Endothelial cell of umbilical vein (primary cell): ENCODE results near the gene WNT11. TPM values are rescaled to one million over a fixed set of nuclear protein-coding genes. Genes with fewer than 3 reads are reported as not detected.

Experiments
- BruUV-seq: library from RNA; stranded (reverse); fragments of 400-500 nt; replicated peaks from 2 replicates; lab custom pipeline; 2021; lab: Mats Ljungman, UMichigan
- CTCF ChIA-PET: fragments of 300-600, 350-600 bp; sonication (Branson Sonifier 250); formaldehyde crosslinking; loops from one replicate; lab custom pipeline; 2021; ENCODE audit warnings: antibody characterized with exemption, inconsistent platforms; lab: Charles Lee
- POLR2A ChIA-PET: fragments of 300-600, 350-600 bp; sonication (Branson Sonifier 250); formaldehyde crosslinking; loops from one replicate; lab custom pipeline; 2021; ENCODE audit warnings: antibody characterized with exemption, inconsistent platforms; lab: Charles Lee
- DNase-seq: peaks from one replicate; pipeline ENCODE4 v3.0.0-alpha.2; 2011; ENCODE audit warnings: low read depth, low spot score
- FAIRE-seq: peaks from 2 replicates; lab custom pipeline; 2011; peaks lifted over from hg19 to GRCh38; lab: Jason Lieb, UNC
- H2AFZ ChIP-seq: 2 replicates; pipeline ENCODE4 v1.6.0; 2012; ENCODE audit warnings: low read depth, low read length, control low read depth, inconsistent platforms
- H3K27ac ChIP-seq: 2 replicates; pipeline ENCODE4 v1.5.1; 2011; ENCODE audit warnings: low read depth, mild to moderate bottlenecking, control low read depth, low read length, moderate library complexity; ENCODE audit not compliant: insufficient read depth
- H3K27me3 ChIP-seq, 2 experiments: 2 replicates each; pipeline versions ENCODE4 v1.6.0 to v1.6.1; 2011; ENCODE audit warnings: low read length in 2 of 2, mixed read lengths in 1 of 2; ENCODE audit not compliant: control insufficient read depth in 2 of 2, insufficient read depth in 2 of 2
- H3K36me3 ChIP-seq, 2 experiments: 2 replicates in 1 of 2; 3 replicates in 1 of 2; pipeline ENCODE4 v1.5.1; 2011; ENCODE audit warnings: low read length in 2 of 2, mild to moderate bottlenecking in 1 of 2, moderate library complexity in 1 of 2; ENCODE audit not compliant: control insufficient read depth in 2 of 2, insufficient read depth in 2 of 2; ENCODE audit errors: extremely low read depth in 1 of 2
- H3K4me1 ChIP-seq: 3 replicates; pipeline ENCODE4 v1.5.1; 2011; ENCODE audit warnings: mild to moderate bottlenecking, low read length; ENCODE audit not compliant: control insufficient read depth, insufficient read depth; ENCODE audit errors: extremely low read depth
- H3K4me2 ChIP-seq: 2 replicates; pipeline ENCODE4 v1.6.1; 2011; ENCODE audit warnings: low read length, control low read depth, mixed read lengths; ENCODE audit not compliant: insufficient read depth
- H3K4me3 ChIP-seq, 3 experiments: fragments of 200-600 bp in 1 of 3; sonication (generic), shearing (Covaris generic) in 1 of 3; replicated peaks in 1 of 3; 2 replicates each; pipeline ENCODE4 v1.5.1; 2011 to 2016; ENCODE audit warnings: control low read depth in 3 of 3, low read length in 3 of 3, mild to moderate bottlenecking in 2 of 3, inconsistent platforms in 1 of 3, low read depth in 1 of 3, moderate library complexity in 1 of 3; ENCODE audit not compliant: insufficient read depth in 1 of 3
- H3K79me2 ChIP-seq: 2 replicates; pipeline ENCODE4 v1.6.0; 2012; ENCODE audit warnings: low read length, inconsistent platforms; ENCODE audit not compliant: control insufficient read depth, insufficient read depth
- H3K9ac ChIP-seq: replicated peaks from 2 replicates; pipeline ENCODE3; 2011; ENCODE audit warnings: low read length, control low read depth; ENCODE audit not compliant: insufficient read depth; ENCODE audit errors: extremely low read depth
- H3K9me1 ChIP-seq: replicated peaks from 3 replicates; pipeline ENCODE4 v1.6.0; 2011; ENCODE audit warnings: mild to moderate bottlenecking, low read length; ENCODE audit not compliant: control insufficient read depth, insufficient read depth; ENCODE audit errors: extremely low read depth
- H3K9me3 ChIP-seq: replicated peaks from 2 replicates; pipeline ENCODE4 v1.5.1; 2012; ENCODE audit warnings: low read length, inconsistent platforms; ENCODE audit not compliant: control insufficient read depth, insufficient read depth
- H4K20me1 ChIP-seq: replicated peaks from 2 replicates; pipeline ENCODE3; 2011; ENCODE audit warnings: mild to moderate bottlenecking, low read length; ENCODE audit not compliant: control insufficient read depth, insufficient read depth; ENCODE audit errors: extremely low read depth
- EZH2 ChIP-seq: IDR thresholded peaks from 2 replicates; pipeline ENCODE4 v1.6.1; 2012; ENCODE audit warnings: borderline replicate concordance, low read depth, mild to moderate bottlenecking, moderate library complexity, low read length, inconsistent platforms; ENCODE audit not compliant: severe bottlenecking
- FOS ChIP-seq: IDR thresholded peaks from 2 replicates; pipeline ENCODE4 v1.6.1; 2011; ENCODE audit warnings: mild to moderate bottlenecking, low read length, moderate library complexity, borderline replicate concordance; ENCODE audit not compliant: insufficient read depth
- GATA2 ChIP-seq: IDR thresholded peaks from 2 replicates; pipeline ENCODE4 v1.7.0; 2011; ENCODE audit warnings: low read depth, mild to moderate bottlenecking, moderate library complexity, mixed read lengths, low read length; ENCODE audit not compliant: insufficient read length, insufficient read depth
- JUN ChIP-seq: IDR thresholded peaks from 2 replicates; pipeline ENCODE4 v1.6.1; 2011; ENCODE audit warnings: borderline replicate concordance, low read depth; ENCODE audit not compliant: insufficient read length, insufficient read depth
- MYC ChIP-seq: IDR thresholded peaks from one replicate; pipeline ENCODE4 v1.6.1; 2011; ENCODE audit warnings: mild to moderate bottlenecking, low read depth, low read length
- POLR2A ChIP-seq: IDR thresholded peaks from 2 replicates; pipeline ENCODE4 v1.6.1; 2012; ENCODE audit warnings: low read depth, mild to moderate bottlenecking, control low read depth, low read length
- POLR2AphosphoS5 ChIP-seq: IDR thresholded peaks from 2 replicates; pipeline ENCODE4 v1.6.1; 2012; ENCODE audit warnings: low read depth, mild to moderate bottlenecking, control low read depth, low read length, moderate library complexity; ENCODE audit not compliant: insufficient read depth
- dilution Hi-C: fragments of 300-500 bp; cut with MboI; formaldehyde crosslinking; loops from one replicate; pipeline ENCODE4 v1.15.0; 2019; ENCODE audit warnings: low sequenced_read_pairs; ENCODE audit not compliant: extremely low pct_ligation_motif_present
- intact Hi-C: fragments of 100-400 bp; cut with micrococcal nuclease; formaldehyde crosslinking; loops from one replicate; pipeline ENCODE4 v1.10.0; 2022
- polyA plus RNA-seq, 4 experiments: library from polyadenylated mRNA; depleted of rRNA in 3 of 4; stranded (reverse) in 3 of 4; unstranded in 1 of 4; fragments of >200 nt; gene quantifications; 2 replicates each; pipeline versions ENCODE4 v1.2.1 to v1.2.3, GENCODE V29; 2011 to 2012; ENCODE audit warnings: missing spikeins in 1 of 4
- total RNA-seq: library from RNA; stranded (reverse); gene quantifications from 2 replicates; pipeline ENCODE4 v1.2.3, GENCODE V29; 2021
- TF ChIP-seq, protein P1 (sequence below), 2 donors: IDR thresholded peaks; 1 replicate in 1 of 2; 2 replicates in 1 of 2; pipeline ENCODE4 v1.5.1; 2011; ENCODE audit warnings: low read length in 2 of 2, mild to moderate bottlenecking in 2 of 2, moderate library complexity in 2 of 2, control low read depth in 1 of 2, inconsistent platforms in 1 of 2, low read depth in 1 of 2; ENCODE audit not compliant: insufficient read depth in 1 of 2; ENCODE audit errors: extremely low read depth in 1 of 2
- TF ChIP-seq, protein P2 (sequence below): IDR thresholded peaks from 2 replicates; pipeline ENCODE4 v1.6.1; 2011; ENCODE audit not compliant: insufficient read depth, insufficient read length

Gene WNT11
- total and polyA plus RNA-seq, 2 donors (not counting 3 experiments of a cell fraction or from before 2014, with no cell fraction given): not detected

DNA sequence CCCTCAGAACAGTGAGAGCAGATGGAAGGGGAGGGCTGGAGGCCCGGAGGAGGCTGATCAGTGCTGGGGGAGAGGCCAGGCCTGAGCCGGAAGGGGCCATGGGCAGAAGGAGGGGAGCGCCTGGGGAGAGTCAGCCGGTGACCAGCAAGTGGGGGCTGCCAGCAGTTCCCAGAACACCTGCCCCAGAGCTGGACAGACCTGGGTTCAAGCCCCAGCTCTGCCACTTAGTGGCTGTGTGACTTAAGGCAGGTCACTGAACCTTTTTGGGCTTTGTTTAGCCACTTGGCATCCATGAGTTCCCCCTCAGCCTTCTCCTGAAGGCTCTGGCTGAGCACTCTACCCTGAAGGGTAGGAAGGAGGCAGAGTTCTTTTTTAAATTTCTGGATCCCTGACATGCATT, 17.4 kb downstream of the WNT11 start:
- no TSS peak for BruUV-seq
- POLR2A ChIA-PET: no interaction called here

More for the DNA sequence above, 17.4 kb downstream of the WNT11 start:
- TF ChIP-seq EZH2: no peak
- no peak for TF ChIP-seq GATA2
- TF ChIP-seq, protein P1, sequence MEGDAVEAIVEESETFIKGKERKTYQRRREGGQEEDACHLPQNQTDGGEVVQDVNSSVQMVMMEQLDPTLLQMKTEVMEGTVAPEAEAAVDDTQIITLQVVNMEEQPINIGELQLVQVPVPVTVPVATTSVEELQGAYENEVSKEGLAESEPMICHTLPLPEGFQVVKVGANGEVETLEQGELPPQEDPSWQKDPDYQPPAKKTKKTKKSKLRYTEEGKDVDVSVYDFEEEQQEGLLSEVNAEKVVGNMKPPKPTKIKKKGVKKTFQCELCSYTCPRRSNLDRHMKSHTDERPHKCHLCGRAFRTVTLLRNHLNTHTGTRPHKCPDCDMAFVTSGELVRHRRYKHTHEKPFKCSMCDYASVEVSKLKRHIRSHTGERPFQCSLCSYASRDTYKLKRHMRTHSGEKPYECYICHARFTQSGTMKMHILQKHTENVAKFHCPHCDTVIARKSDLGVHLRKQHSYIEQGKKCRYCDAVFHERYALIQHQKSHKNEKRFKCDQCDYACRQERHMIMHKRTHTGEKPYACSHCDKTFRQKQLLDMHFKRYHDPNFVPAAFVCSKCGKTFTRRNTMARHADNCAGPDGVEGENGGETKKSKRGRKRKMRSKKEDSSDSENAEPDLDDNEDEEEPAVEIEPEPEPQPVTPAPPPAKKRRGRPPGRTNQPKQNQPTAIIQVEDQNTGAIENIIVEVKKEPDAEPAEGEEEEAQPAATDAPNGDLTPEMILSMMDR (IDR thresholded peaks at IDR 0.05; ENCODE audit: extremely low read depth in 1 of 2, insufficient read depth in 1 of 2, low read depth in 1 of 2, low read length in 2 of 2): no peak
- no peak for TF ChIP-seq JUN
- no peak for TF ChIP-seq POLR2A
- TF ChIP-seq POLR2AphosphoS5: no peak
- TF ChIP-seq, protein P2, sequence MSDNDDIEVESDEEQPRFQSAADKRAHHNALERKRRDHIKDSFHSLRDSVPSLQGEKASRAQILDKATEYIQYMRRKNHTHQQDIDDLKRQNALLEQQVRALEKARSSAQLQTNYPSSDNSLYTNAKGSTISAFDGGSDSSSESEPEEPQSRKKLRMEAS: no peak
- TF ChIP-seq FOS: no peak
- no peak for TF ChIP-seq MYC
- H3K4me3 ChIP-seq: no peak overlapping the region
- no peaks in the 10 kb centered on the region for H3K9me3 ChIP-seq
- H3K27ac ChIP-seq: no peak overlapping the region
- H3K79me2 ChIP-seq: no peaks in the 10 kb centered on the region
- H3K9me1 ChIP-seq: no peaks in the 10 kb centered on the region
- no peaks in the 10 kb centered on the region for H3K36me3 ChIP-seq
- FAIRE-seq: no peak
- dilution Hi-C loops (no loop called here), intact Hi-C loops (no loop called here)
- CTCF ChIA-PET: no interaction called here
- no peak overlapping the region for H3K4me2 ChIP-seq
- H3K27me3 ChIP-seq: no peaks in the 10 kb centered on the region
- no peak overlapping the region for H3K9ac ChIP-seq
- H2AFZ ChIP-seq: no peak overlapping the region
- no peaks in the 10 kb centered on the region for H4K20me1 ChIP-seq
- no peak for DNase-seq
- H3K4me1 ChIP-seq: no peaks in the 10 kb centered on the region
